ENCODE data around the gene DDX41.

DDX41 gene

DNA sequence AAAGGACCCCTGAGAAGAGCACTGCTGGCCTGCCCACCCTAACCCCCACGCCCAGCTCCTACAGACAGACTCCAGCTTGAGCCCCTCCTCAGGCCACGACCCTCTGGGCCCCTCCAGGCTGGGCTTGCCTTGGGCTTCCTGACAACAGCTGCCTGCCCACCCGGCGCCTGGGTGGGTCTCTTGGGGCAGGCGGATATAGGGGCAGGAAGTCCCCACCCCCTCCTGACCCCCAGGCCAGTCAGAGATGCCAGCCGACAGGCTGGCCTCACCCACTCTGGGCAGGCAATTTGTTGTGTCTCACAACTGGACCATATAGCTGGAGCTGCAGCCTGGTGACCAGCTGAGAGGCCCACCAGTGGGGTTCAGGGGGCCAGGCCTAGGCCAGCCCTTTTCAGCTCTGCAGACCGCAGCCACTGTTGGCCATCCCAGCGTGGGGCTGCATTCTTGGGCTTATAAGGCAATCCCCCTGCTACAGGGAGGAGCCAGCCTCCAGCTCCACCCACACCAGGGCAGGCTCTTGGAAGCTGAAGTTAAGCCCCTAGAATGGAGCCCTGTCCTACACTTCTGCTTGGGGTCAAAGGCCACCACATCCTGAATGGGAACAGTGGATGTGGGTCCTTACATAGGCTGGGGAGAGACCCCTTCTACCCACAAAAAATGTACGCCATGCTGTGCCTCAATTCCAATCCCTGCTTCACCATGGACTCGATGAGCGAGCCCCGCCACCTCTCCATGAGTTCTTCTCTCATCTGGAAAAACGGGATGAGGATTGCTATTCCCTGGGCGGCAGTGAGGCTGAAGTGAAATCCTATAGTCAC, 21.3 kb downstream of the DDX41 start:
- H3K27ac ChIP-seq: no peak overlapping the region
- TF ChIP-seq, protein P1, sequence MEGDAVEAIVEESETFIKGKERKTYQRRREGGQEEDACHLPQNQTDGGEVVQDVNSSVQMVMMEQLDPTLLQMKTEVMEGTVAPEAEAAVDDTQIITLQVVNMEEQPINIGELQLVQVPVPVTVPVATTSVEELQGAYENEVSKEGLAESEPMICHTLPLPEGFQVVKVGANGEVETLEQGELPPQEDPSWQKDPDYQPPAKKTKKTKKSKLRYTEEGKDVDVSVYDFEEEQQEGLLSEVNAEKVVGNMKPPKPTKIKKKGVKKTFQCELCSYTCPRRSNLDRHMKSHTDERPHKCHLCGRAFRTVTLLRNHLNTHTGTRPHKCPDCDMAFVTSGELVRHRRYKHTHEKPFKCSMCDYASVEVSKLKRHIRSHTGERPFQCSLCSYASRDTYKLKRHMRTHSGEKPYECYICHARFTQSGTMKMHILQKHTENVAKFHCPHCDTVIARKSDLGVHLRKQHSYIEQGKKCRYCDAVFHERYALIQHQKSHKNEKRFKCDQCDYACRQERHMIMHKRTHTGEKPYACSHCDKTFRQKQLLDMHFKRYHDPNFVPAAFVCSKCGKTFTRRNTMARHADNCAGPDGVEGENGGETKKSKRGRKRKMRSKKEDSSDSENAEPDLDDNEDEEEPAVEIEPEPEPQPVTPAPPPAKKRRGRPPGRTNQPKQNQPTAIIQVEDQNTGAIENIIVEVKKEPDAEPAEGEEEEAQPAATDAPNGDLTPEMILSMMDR (conservative IDR thresholded peaks at IDR 0.05): no peak
- TF ChIP-seq ZFX (IDR thresholded peaks at IDR 0.05): no peak

DNA sequence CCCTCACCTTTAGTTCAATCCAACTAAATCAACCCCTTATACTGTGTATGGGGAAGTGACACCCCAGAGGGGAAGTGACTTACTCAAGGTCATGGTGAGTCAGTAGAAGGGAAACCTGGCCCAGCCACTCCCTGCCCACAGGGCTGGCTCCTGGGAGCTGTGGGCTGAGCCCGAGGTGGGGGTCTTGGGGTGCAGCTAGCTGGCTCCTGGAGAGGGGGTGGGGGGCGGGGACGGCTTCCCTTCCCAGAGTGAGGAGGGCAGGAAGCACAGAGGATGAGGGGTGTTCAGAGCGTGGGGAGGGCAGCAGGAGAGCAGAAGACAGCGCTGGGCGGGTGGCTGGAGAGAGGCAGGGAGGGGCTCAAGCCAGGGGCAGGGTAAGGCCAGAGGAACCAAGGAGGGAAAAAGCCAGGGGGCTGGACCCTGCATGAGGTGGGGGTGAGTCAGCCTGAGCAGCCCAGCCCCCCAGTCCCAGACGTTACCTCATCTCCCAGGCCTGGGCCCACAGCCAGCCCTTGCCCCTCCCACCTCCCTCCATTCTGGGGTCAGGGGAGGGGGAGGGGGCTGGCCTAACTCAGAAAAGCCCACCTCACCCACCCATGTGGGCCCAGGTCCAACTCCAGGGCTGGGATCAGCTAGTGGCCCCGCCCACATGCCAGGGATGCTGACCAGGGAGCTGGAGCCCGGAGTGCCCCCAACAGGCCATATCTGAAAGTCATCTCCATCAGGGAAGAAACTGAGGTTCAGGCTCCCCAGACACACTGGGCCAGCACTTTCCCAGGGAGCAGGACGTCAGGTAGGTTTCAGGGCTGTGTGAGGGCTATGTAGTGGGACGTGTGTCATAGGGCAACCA, 22.2 kb downstream of the DDX41 start:
- TF ChIP-seq ZFX (IDR thresholded peaks at IDR 0.05): no peak
- TF ChIP-seq, protein P1 (conservative IDR thresholded peaks at IDR 0.05): peak; percentile 18; the same call in 1 of the 2 replicates
- H3K27ac ChIP-seq: no peak overlapping the region

DNA sequence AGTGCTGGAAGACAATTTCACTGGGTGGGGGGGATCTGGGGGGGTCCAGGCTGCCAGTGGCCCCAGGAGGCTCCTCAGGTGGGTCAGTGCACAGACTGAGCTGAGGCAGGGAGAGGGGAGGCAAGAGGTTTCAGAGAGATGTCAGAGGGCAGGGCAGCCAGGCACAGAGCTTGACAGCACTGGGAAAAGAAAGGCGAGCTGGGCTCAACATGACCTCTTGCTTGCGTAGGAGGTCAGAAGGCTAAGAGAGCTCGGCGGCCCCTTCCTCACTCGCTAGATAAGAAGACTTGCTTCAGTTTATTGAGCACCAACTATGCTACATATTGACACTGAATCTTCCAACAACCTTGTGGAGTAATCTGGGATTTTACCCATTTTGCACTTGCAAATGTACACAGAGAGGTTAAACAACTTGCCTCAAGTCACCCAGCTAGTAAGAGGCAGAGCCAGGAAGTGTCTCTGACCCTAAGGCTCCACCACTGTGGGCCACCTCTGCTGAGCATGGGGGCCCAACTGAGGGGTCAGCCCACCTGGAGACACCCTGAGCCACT, 22.9 kb downstream of the DDX41 start:
- no peak overlapping the region for H3K27ac ChIP-seq
- TF ChIP-seq, protein P1 (conservative IDR thresholded peaks at IDR 0.05): no peak
- no peak for TF ChIP-seq ZFX (IDR thresholded peaks at IDR 0.05)

DNA sequence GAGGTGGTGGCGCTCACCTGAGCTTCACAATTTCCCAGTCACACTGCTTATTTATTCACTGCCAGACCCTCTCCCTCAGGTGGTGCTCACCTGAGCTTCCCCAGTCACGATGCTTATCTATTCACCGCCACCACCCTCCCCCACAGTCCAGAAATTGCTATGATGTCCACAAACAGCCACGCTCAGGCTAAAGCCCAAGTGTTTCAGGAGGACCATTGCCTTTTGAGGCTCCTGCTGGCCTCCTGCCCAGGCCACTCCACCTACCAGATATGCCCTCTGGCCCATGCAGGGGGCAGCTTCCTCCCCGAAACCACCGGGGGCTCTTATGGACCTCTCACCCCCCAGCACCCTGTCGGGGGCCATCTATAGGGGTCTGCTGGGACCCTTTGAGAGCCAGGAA, 23.9 kb downstream of the DDX41 start:
- TF ChIP-seq, protein P1 (conservative IDR thresholded peaks at IDR 0.05): no peak
- no peak overlapping the region for H3K27ac ChIP-seq

DNA sequence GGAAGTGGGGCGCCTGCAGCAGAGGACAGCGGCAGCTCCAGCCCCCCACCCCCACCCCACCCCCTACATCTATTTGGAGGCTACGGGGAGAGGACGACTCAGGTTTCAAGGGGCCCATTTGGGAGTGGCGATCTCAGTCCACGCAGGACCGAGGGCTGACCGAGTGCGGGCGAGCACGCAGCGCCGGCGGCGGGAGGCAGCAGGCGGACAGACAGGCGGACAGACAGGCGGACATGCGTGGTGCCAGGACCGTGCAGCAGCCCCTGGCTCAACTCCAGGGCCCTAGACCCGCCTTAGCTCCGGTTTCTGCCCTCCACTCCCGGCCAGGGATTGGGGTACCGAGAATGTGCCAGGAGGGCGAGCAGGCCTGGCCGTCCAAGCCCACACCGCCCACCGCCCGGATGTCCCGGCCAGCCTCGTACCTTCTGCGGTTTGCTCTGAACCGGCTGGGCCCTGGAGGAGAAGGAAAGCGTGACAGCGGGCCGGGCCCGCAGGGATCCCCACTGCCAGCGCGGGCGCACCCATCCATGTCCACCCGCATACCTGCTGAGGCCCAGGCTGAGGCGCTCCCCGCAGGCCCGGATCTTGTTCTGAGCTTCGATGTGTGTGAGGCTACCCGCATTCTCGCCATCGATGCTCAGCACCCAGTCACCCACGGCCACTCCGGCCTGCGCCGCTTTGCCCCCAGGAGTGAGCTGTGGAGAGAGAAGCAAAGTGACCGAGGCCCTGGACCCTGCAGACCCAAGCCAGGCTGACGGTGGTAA, 24.6 kb downstream of the DDX41 start:
- no peak for TF ChIP-seq ZFX (IDR thresholded peaks at IDR 0.05)
- TF ChIP-seq, protein P1 (conservative IDR thresholded peaks at IDR 0.05): no peak
- H3K27ac ChIP-seq: no peak overlapping the region

DNA sequence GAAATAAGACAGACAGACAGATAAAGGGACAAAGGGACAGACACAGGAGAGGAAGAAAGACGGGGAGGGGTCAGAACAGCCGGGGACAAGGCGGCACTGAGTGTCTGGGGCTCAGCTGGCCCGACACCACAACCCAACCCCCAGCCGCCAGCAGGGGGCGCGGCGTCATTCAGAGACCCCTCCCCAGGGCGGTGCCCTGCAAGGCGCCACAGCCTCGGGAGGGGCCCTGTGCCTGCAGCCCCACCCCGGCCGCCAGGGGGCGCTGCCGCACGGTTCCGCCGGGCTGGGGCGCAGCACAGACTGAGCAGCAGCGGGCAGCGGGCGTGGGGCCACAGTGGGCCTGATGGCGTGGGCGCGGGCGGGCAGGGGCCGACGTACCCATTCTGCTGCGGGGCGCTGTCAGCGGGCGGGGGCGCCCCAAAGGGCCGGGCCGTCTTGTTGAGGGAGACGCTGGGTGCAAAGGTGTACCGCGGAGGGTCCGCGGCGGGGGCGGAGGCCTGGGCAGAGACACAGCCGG, 25.3 kb downstream of the DDX41 start:
- TF ChIP-seq, protein P1 (conservative IDR thresholded peaks at IDR 0.05): peak; percentile 93
- no peak for TF ChIP-seq ZFX (IDR thresholded peaks at IDR 0.05)
- H3K27ac ChIP-seq: no peak overlapping the region
